Transverse colon (tissue), 4 donors: ENCODE measurements around the gene IWS1. TPM values are rescaled to one million over a fixed set of nuclear protein-coding genes. Genes with fewer than 3 reads are reported as not detected.

Experiments used
- DNase-seq: peaks from one replicate; pipeline ENCODE4 v3.0.0-alpha.2; 2019
- H3K27ac ChIP-seq, 4 donors: fragments of 200-600 bp; sonication (generic); 2 replicates each; pipeline ENCODE4 v1.5.1; 2016 to 2018; ENCODE audit warnings: inconsistent platforms in 4 of 4
- H3K27me3 ChIP-seq: fragments of 200-600 bp; sonication (generic); 2 replicates; pipeline ENCODE4 v1.5.1; 2017; ENCODE audit warnings: inconsistent platforms
- H3K36me3 ChIP-seq, 4 donors: fragments of 200-600 bp; sonication (generic); 2 replicates each; pipeline ENCODE4 v1.5.1; 2017 to 2019; ENCODE audit warnings: inconsistent platforms in 4 of 4
- H3K4me1 ChIP-seq, 4 donors: fragments of 200-600 bp; sonication (generic); 2 replicates each; pipeline ENCODE4 v1.5.1; 2017 to 2020; ENCODE audit warnings: inconsistent platforms in 4 of 4
- H3K4me3 ChIP-seq, 4 donors: fragments of 200-600 bp; sonication (generic); 1 replicate in 1 of 4; 2 replicates in 3 of 4; pipeline versions ENCODE4 v1.5.1 to v1.6.1; 2017 to 2019; ENCODE audit warnings: inconsistent platforms in 4 of 4
- H3K9me3 ChIP-seq, 2 donors: fragments of 200-600 bp; sonication (generic); 2 replicates each; pipeline ENCODE4 v1.5.1; 2017 to 2019; ENCODE audit warnings: inconsistent platforms in 2 of 2
- CTCF ChIP-seq, 5 experiments: fragments of 200-600 bp in 3 of 5; fragments of 450-650 bp in 2 of 5; sonication (generic) in 3 of 5; IDR thresholded peaks; 1 replicate in 2 of 5; 2 replicates in 3 of 5; pipeline ENCODE4 v1.5.1; 2016 to 2017; ENCODE audit warnings: antibody characterized with exemption in 5 of 5, inconsistent platforms in 3 of 5, mild to moderate bottlenecking in 2 of 5, moderate library complexity in 1 of 5
- EP300 ChIP-seq: sonication (generic); formaldehyde crosslinking; IDR thresholded peaks from one replicate; pipeline ENCODE4 v1.6.1; 2017; ENCODE audit warnings: antibody characterized with exemption, low read depth
- POLR2A ChIP-seq: fragments of 450-650 bp; IDR thresholded peaks from one replicate; pipeline ENCODE4 v1.6.1; 2016; ENCODE audit warnings: antibody characterized with exemption, mild to moderate bottlenecking, moderate library complexity
- POLR2AphosphoS5 ChIP-seq, 3 donors: sonication (generic); formaldehyde crosslinking; IDR thresholded peaks; one replicate each; pipeline ENCODE4 v1.6.1; 2016; ENCODE audit warnings: antibody characterized with exemption in 3 of 3
- WGBS, 2 donors: methylation state at CpG; one replicate each; pipeline ENCODE4 v1.1.5; 2018; ENCODE audit warnings: low coverage in 1 of 2; 5-methylcytosine and 5-hydroxymethylcytosine counted together
- in situ Hi-C, 4 donors: fragments of 200-750 bp; cut with MboI; loops; one replicate each; pipeline versions ENCODE4 v1.15.0 to v1.15.1; 2017; ENCODE audit warnings: low sequenced_read_pairs in 3 of 4, low pct_ligation_motif_present in 1 of 4, low pct_unique_long_range_greater_than_20kb in 1 of 4
- intact Hi-C: fragments of 100-400 bp; cut with DNase I; formaldehyde crosslinking; loops from one replicate; pipeline ENCODE4 v1.15.1; 2023; ENCODE audit warnings: low total_unique reads
- total RNA-seq, 4 donors: library from RNA; depleted of rRNA; stranded (reverse); fragments of >200 nt; gene quantifications; one replicate each; pipeline ENCODE4 v1.1.0, GENCODE V29; 2016

The IWS1 gene
- total RNA-seq, 4 donors from 2014 or later = 27.3 to 139 (median 45.4) TPM

GRCh38 chr2:127560201-127560930 lies 34.1 kb upstream of the IWS1 start:
- Histone ChIP-seq H3K9me3 (peaks cover 0 to 4% of the 10 kb centered on the region in 2 donors), H3K4me3 (no peak overlapping the region), H3K27ac (no peak overlapping the region), H3K36me3 (peaks cover 0 to 5% (median 0%) of the 10 kb centered on the region in 4 donors), H3K27me3 (no peaks in the 10 kb centered on the region), H3K4me1 (peaks cover 0 to 9% (median 0%) of the 10 kb centered on the region in 4 donors)
- in situ Hi-C loops = no loop called here
- no peak for DNase-seq
- 83% methylated on average over 12 of the region's 13 CpGs; no CpG with 5 or more reads in 1 of the 2 donors for WGBS, 2 donors
- intact Hi-C loops = no loop called here
- TF ChIP-seq EP300 = no peak
- TF ChIP-seq POLR2A = no peak
- no peak for TF ChIP-seq CTCF (IDR thresholded peaks at IDR 0.05)
- TF ChIP-seq POLR2AphosphoS5 (IDR thresholded peaks at IDR 0.05) = no peak

- in situ Hi-C loops (no loop called here), intact Hi-C loops (no loop called here)
- Histone ChIP-seq H3K27ac (no peak overlapping the region), H3K36me3 (peaks cover 0 to 5% (median 0%) of the 10 kb centered on the region in 4 donors), H3K4me3 (no peak overlapping the region), H3K9me3 (peaks cover 0 to 4% of the 10 kb centered on the region in 2 donors), H3K27me3 (no peaks in the 10 kb centered on the region), H3K4me1 (peaks cover 0 to 9% (median 0%) of the 10 kb centered on the region in 4 donors)
- TF ChIP-seq POLR2A = no peak
- no peak for TF ChIP-seq POLR2AphosphoS5 (IDR thresholded peaks at IDR 0.05)
- TF ChIP-seq CTCF (IDR thresholded peaks at IDR 0.05) = no peak
- TF ChIP-seq EP300 = no peak
- 83% methylated on average over 5 of the region's 5 CpGs; no CpG with 5 or more reads in 1 of the 2 donors for WGBS, 2 donors
- DNase-seq = no peak
Measured at GRCh38 chr2:127559454-127559853, 33.2 kb upstream of the IWS1 start.

GRCh38 chr2:127558911-127559310 lies 32.6 kb upstream of the IWS1 start:
- Histone ChIP-seq H3K27ac (no peak overlapping the region), H3K4me1 (peaks cover 0 to 9% (median 0%) of the 10 kb centered on the region in 4 donors), H3K27me3 (no peaks in the 10 kb centered on the region), H3K4me3 (no peak overlapping the region), H3K36me3 (peaks cover 0 to 5% (median 0%) of the 10 kb centered on the region in 4 donors), H3K9me3 (peaks cover 0 to 4% of the 10 kb centered on the region in 2 donors)
- DNase-seq = no peak
- intact Hi-C loops (no loop called here), in situ Hi-C loops (no loop called here)
- WGBS, 2 donors = 84 to 100% methylated on average over 1 to 8 of the region's 8 CpGs
- TF ChIP-seq POLR2A (no peak), EP300 (no peak), POLR2AphosphoS5 (IDR thresholded peaks at IDR 0.05) (no peak), CTCF (IDR thresholded peaks at IDR 0.05) (no peak)

- Histone ChIP-seq H3K4me3 (no peak overlapping the region), H3K27ac (no peak overlapping the region), H3K27me3 (no peaks in the 10 kb centered on the region), H3K36me3 (peaks cover 0 to 2% (median 0%) of the 10 kb centered on the region in 4 donors), H3K9me3 (peaks cover 0 to 4% of the 10 kb centered on the region in 2 donors), H3K4me1 (no peaks in the 10 kb centered on the region)
- WGBS, 2 donors = 75 to 92% methylated on average over 1 to 2 of the region's 2 CpGs
- TF ChIP-seq POLR2AphosphoS5 (IDR thresholded peaks at IDR 0.05) (no peak), CTCF (IDR thresholded peaks at IDR 0.05) (no peak), EP300 (no peak), POLR2A (no peak)
- intact Hi-C loops (no loop called here), in situ Hi-C loops (no loop called here)
- no peak for DNase-seq
Measured at GRCh38 chr2:127552846-127553245, 26.6 kb upstream of the IWS1 start.
